ENCODE results near the gene DCP2.
A peak's percentile ranks its signal among the peaks of the same experiment; 100 is the strongest.

DCP2 gene

GRCh38 chr5:112967520-112968083 is 9.0 kb upstream of the DCP2 start:
- DNase-seq: no peak

DNA sequence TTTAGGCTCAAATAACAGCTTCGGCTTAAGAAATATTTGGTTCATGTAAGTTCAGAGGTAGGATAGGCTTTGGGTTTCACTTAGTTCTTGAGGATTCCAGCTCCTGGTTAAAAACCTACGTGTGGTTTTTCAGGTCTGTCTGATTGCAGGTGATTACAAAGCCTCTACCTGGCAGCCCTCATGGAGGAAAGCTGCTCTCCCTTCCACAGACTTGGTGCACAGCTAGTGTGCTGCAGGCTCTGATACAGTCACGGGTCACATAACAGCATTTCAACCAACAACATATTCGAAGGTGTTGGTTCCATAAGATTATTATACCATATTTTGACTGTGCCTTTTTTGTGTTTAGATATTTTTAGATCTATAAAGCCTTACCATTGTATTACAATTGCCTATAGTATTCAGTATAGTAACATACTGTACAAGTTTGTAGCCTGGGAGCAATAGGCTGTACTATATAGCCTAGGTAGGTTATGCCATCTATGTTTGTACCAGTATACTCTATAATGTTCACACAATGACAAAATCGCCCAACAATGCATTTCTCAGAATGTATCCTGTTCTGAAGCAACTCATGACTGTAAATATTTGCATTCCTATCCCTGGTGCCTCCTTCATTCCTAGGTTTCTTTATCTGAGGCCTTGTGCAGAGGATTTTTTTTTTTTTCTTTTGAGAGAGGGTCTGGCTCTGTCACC is 8.0 kb upstream of the DCP2 start:
- DNase-seq: peak; percentile 36

DNA sequence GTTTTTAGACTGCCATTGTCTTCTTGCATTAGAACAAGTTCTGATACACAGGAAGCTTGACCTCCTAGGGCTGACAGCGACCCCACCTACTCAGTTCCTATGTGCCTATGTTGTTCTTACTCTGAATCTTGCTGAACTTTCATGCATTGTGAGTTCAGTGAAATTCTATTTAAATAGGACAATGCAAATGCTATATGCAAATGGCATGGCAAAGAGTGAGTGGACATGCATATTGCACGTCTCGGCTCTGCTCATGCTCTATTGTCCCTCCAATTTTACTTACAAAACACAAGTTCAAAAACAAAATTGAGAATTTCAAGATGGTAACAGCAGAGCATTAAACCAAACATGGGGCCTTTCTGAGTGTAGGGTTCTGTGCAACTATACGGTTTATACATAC is 5.3 kb upstream of the DCP2 start:
- DNase-seq: no peak

- no peak for DNase-seq
Measured at GRCh38 chr5:112973036-112973435, 3.6 kb upstream of the DCP2 start.

GRCh38 chr5:112973904-112974303 is 2.7 kb upstream of the DCP2 start:
- no peak for DNase-seq

DNA sequence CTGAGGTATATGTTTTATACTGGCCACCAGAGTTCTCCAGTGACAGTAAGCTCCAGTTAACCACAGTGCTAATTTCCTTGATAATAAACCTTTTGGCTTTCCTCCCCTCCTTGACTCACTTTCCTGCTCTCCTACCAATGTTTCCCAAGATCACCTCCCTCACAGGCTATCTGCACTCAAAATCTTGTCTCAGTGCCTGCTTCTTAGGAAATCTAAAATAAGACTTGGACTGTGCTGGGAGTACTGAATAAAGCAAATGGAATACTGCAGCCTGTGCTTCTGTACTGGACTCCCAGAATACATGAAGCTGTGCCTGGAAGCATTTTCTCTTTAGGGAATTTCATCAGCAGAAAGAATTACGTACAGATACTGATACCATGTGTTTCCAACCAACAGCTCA is 1.7 kb upstream of the DCP2 start:
- no peak for DNase-seq

GRCh38 chr5:112975721-112976431 is 722 bp upstream of the DCP2 start:
- DNase-seq: no peak

GRCh38 chr5:112977440-112977861 is 853 bp downstream of the DCP2 start:
- DNase-seq: peak; percentile 29

DNA sequence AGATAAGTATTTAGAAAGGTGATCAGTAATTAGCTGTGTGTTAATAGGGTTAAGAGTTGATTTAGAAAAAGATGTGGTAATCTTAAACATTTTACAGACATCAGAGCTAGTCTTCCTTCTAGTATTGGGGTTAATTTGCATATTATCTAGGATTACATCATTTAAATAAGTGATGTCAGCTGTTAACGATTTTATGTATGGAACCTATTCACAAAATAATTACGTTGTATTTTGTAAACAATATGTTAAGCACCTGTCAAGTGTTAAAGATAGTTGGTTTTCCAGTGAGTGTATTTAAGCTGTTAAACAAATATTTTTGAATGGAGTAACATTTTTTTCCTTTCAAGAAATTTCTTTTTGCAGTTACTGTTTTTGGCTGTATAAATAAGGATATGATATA is 2.2 kb downstream of the DCP2 start:
- DNase-seq: peak; percentile 12

GRCh38 chr5:112979723-112980122 is 3.1 kb downstream of the DCP2 start:
- no peak for DNase-seq

GRCh38 chr5:112983363-112983762 is 6.8 kb downstream of the DCP2 start:
- DNase-seq: no peak

GRCh38 chr5:112986224-112986623 is 9.6 kb downstream of the DCP2 start:
- no peak for DNase-seq

DNA sequence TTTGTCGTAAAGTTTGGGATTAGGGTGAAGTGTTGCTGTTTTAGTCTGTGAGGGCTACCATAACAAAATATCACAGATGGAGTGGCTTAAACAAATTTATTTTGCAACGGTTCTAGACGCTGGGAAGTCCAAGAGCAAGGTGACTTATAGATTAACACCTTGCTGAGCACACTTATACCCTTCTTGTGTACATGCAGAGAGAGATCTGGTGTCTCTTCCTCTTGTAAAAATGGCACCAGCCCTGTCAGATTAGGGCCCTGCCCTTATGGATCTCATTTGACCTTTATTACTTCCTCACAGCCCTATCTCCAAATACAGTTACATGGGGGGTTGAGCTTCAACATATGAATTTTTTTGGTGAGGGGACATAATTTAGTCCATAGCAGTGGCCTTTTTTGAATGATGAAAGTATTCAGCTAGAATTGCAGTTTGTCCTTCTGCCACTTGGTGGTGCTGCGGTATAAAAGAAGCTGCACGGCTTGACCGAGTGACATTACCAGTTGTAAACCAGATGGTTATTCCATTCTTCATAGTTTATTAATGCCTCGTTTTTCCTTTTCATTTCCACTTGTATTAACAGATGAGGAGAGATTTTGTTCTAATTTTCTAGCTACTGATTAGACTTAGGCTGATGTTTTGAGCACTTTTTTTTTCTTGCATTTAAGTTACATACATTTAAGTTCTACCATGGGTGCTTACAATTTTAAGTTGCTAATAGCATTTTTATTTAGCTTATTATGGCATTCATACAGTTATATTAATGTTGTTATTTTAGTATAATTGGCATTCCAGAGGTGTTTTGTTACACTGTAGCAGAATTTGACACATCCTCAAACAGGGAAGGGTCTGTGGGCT is 19.4 kb downstream of the DCP2 start:
- DNase-seq: peak; percentile 61

DNA sequence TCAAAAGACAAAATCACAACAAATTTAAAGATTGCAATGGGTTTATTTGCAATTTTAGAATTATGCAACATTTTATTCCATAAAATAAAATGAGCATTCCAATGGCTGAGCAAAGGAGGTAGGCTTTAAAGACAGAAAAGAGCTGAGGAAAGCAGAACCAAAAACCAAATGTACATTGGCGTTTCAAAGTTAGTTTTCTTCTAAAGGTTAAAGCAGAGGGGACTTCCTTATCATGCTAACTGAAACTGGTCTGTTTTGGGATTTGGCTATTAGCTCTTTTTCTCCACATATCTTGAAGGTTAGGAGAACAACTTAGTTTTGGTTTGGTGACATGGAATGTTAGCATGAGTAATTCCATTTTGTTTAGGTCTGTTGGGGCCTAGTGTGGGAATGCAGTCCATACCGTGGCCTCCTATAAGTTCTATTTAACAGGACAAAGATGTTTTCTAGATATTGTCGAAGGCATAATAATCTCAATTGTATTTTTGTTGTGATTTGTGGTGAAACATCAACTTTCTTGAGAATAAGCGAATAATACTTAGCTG is 20.3 kb downstream of the DCP2 start:
- no peak for DNase-seq

DNA sequence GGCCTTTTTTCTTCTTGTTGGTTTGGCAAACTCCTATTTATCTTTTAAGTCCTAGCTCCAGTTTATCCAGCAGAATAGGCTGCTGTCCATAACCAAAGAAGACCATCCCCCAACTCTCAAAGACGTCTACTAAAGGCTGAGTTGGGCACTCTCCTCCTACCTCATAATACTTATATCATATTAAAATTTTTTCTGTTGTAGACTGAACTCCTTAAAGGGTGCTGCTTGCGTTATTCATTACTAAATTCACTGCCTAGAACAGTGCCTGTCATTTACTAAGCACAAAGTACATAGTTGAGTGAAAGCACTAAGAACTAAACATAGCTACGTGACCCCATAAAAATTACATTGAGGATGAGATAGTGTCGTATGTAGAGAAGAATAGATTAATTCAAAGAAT is 21.7 kb downstream of the DCP2 start:
- no peak for DNase-seq

DNA sequence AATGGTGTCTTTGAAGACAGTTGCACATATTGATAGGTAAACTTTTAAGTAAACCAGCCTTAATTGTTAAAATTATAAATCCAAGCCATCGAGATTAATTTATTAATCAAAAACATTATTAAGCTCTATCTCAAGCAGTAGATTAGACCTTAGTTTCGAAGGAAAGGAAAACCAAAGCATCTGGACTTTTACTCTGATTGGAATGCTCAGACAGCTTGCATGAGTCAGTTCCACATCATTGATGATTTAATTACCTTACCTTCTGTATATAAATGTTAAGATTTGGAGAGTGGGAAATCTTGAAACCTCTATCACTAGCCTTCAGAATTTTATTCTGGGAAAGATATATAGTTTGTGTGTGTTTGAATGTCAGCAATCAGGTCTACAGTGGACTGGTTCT is 23.9 kb downstream of the DCP2 start:
- DNase-seq: peak; percentile 46

DNA sequence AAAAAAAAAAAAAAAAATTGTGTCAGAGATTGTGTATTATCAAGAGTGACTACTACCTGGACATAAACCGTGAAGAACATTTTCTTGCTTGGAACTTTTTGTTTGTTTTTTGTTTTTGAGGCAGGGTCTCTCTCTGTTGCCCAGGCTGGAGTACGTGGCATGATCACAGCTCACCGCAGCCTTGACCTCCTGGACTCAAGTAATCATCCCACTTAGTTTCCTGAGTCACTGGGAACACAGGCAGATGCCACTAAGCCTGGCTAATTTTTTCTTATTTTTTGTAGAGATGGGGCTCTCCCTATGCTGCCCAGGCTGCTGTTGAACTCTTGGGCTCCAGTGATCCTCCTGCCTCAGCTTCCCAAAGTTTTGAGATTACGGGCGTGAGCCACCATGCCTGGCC is 25.8 kb downstream of the DCP2 start:
- DNase-seq: no peak

DNA sequence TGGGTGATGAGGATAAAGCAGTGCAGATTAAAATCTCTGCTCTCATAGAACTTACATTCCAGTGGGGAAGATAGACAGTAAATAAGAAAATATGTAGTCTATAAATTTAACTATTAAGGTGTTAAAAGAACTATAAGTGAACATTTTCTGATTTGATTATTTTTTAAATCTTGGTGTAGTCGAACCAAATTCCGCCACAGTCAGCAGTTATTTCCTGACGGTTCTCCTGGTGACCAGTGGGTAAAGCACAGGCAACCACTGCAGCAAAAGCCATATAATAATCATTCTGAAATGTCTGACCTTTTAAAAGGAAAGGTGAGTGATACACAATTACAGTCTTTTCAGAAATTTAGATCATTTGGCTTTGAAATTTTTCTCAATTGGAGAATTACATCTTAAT is 27.2 kb downstream of the DCP2 start:
- DNase-seq: no peak

- peak; percentile 22 for DNase-seq
Measured at GRCh38 chr5:113005454-113005853, 28.9 kb downstream of the DCP2 start.

DNA sequence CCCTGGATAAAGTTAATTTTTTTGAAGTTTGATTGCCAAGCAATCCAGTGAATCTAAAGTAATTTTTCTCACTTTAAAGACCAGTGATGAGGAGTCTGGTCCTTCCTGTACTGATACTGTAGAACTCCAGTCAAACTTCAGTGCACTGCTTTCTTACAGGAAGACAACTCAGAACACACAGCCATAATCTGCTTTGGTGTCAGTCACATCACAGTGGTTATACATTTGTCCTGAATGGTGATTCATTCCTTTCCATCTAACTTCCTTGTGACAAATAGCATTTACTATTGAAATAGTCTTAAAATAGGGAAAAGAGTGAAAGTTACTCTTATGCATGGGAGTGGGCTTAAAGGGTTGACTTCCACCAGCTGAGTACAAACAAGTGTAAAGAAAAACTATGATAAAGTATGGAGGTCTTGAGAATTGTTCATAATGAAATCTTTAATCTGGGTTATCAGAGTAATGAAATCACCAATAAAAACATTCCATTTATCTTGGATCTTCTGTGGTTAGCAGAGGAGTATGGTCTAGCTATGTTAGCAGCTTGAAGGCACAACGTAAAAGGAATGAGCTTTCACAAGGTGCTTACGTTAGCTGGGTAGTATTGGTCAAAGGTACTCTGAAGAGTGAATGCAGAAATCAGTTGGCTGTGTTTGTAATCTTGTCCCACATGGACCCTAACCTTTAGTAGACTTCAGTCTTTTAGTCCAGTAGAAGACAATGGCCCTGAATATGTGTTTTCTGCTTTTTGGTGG is 41.5 kb downstream of the DCP2 start:
- DNase-seq: no peak

- DNase-seq: peak; percentile 91
Measured at GRCh38 chr5:113020461-113021273, 44.1 kb downstream of the DCP2 start.

Data from HCEC 1CT (cell line).